Measurements from ENCODE around the gene TMEM43.

TMEM43 gene

GRCh38 chr3:14138878-14139655 lies 14.2 kb downstream of the TMEM43 start:
- DNase-seq: no peak

- no peak for DNase-seq
Measured at GRCh38 chr3:14139771-14140170, 14.9 kb downstream of the TMEM43 start.

- DNase-seq: no peak
Measured at GRCh38 chr3:14140668-14141067, 15.8 kb downstream of the TMEM43 start.

GRCh38 chr3:14141144-14141543 lies 16.3 kb downstream of the TMEM43 start:
- DNase-seq: no peak

- no peak for DNase-seq
Measured at GRCh38 chr3:14141602-14142341, 16.9 kb downstream of the TMEM43 start.

- no peak for DNase-seq
Measured at GRCh38 chr3:14142567-14143270, 17.9 kb downstream of the TMEM43 start.

- peak in 1 of 2 experiments; percentile 12 for DNase-seq
Measured at GRCh38 chr3:14143271-14144225, 18.7 kb downstream of the TMEM43 start.

- DNase-seq: peak; percentile 39 to 68
Measured at GRCh38 chr3:14144423-14145075, 19.7 kb downstream of the TMEM43 start.

GRCh38 chr3:14145236-14145635 lies 20.4 kb downstream of the TMEM43 start:
- DNase-seq: no peak

- DNase-seq: no peak
Measured at GRCh38 chr3:14145670-14146380, 21.0 kb downstream of the TMEM43 start.

- no peak for DNase-seq
Measured at GRCh38 chr3:14146381-14147065, 21.7 kb downstream of the TMEM43 start.

GRCh38 chr3:14147066-14147435 lies 22.2 kb downstream of the TMEM43 start:
- DNase-seq: no peak

- DNase-seq: no peak
Measured at GRCh38 chr3:14147617-14148016, 22.8 kb downstream of the TMEM43 start.

GRCh38 chr3:14148041-14148985 lies 23.5 kb downstream of the TMEM43 start:
- peak in 1 of 2 experiments; percentile 42 for DNase-seq

GRCh38 chr3:14150078-14150477 lies 25.2 kb downstream of the TMEM43 start:
- no peak for DNase-seq

- no peak for DNase-seq
Measured at GRCh38 chr3:14150491-14151230, 25.8 kb downstream of the TMEM43 start.

- DNase-seq: no peak
Measured at GRCh38 chr3:14151471-14152083, 26.7 kb downstream of the TMEM43 start.
